Upper lobe of right lung (tissue), 1 donor: ENCODE measurements around the gene MRTFA. TPM values are rescaled to one million over a fixed set of nuclear protein-coding genes. Genes with fewer than 3 reads are reported as not detected.

ENCODE experiments used
- ATAC-seq: fragments of 200-7000 bp; cut with Tn5 transposase; one replicate; pipeline ENCODE4 v1.9.1; 2020; ENCODE audit warnings: mild to moderate bottlenecking, moderate library complexity
- DNase-seq: peaks from one replicate; pipeline ENCODE4 v3.0.0-alpha.2; 2020
- H3K27ac ChIP-seq: fragments of 200-600 bp; one replicate; pipeline ENCODE4 v1.8.0; 2022
- H3K27me3 ChIP-seq: fragments of 200-600 bp; one replicate; pipeline ENCODE4 v1.8.0; 2022; ENCODE audit warnings: mild to moderate bottlenecking
- H3K36me3 ChIP-seq: fragments of 200-600 bp; one replicate; pipeline ENCODE4 v1.8.0; 2022
- H3K4me1 ChIP-seq: fragments of 200-600 bp; one replicate; pipeline ENCODE4 v1.8.0; 2022
- H3K4me3 ChIP-seq: fragments of 200-600 bp; one replicate; pipeline ENCODE4 v1.8.0; 2022; ENCODE audit warnings: mild to moderate bottlenecking
- H3K9me3 ChIP-seq: fragments of 200-600 bp; one replicate; pipeline ENCODE4 v1.8.0; 2022
- CTCF ChIP-seq: fragments of 200-600 bp; IDR thresholded peaks from one replicate; pipeline ENCODE4 v1.8.0; 2022; ENCODE audit warnings: antibody characterized with exemption
- intact Hi-C: fragments of 100-400 bp; cut with DNase I; formaldehyde crosslinking; loops from one replicate; pipeline ENCODE4 v1.11.0; 2022
- total RNA-seq: library from RNA; stranded (reverse); fragmentation: NEBNext Ultra II Directional; extraction: Animal tissue kit (Norgen Biotek cat#: 25700); gene quantifications from one replicate; pipeline ENCODE4 v1.2.1, GENCODE V29; 2021
- donor health status: DM: no; HTN: yes; CAD: no; lungs with severe emphysema.

MRTFA gene
- total RNA-seq, 1 donor from 2014 or later: 60.4 TPM

DNA sequence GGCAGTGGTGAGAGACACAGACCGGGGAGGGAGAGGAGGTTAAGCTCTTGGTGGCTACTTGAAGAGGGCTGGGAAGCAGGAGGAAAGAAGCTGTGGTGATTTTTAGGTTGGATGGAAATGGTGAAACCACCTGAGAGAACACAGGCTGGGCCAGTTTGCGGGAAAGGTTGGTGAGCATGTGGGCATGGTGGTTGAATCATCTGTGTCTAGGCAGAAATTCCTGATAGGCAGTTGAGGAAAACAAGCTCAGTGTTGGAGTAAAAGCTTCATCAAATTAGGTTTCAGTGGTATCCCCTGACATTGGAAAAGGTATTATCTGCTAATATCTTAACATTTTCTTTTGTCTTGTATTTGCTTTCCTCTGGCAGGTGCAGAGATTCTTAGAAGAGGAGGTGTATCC is 270.5 kb downstream of the MRTFA start:
- H3K27me3 ChIP-seq: no peaks in the 10 kb centered on the region
- TF ChIP-seq CTCF: no peak
- peaks cover 72% of the 10 kb centered on the region for H3K36me3 ChIP-seq
- no peaks in the 10 kb centered on the region for H3K4me1 ChIP-seq
- intact Hi-C loops: no loop called here
- DNase-seq (no peak), ATAC-seq (no peak)
- no peak overlapping the region for H3K4me3 ChIP-seq
- H3K27ac ChIP-seq: no peak overlapping the region
- H3K9me3 ChIP-seq: no peaks in the 10 kb centered on the region

GRCh38 chr22:40364431-40364830 is 272.1 kb downstream of the MRTFA start:
- Histone ChIP-seq H3K4me3 (no peak overlapping the region), H3K27me3 (no peaks in the 10 kb centered on the region), H3K4me1 (no peaks in the 10 kb centered on the region), H3K36me3 (peaks cover 89% of the 10 kb centered on the region), H3K9me3 (no peaks in the 10 kb centered on the region), H3K27ac (no peak overlapping the region)
- TF ChIP-seq CTCF: no peak
- intact Hi-C loops: no loop called here
- ATAC-seq: no peak
- DNase-seq: no peak

DNA sequence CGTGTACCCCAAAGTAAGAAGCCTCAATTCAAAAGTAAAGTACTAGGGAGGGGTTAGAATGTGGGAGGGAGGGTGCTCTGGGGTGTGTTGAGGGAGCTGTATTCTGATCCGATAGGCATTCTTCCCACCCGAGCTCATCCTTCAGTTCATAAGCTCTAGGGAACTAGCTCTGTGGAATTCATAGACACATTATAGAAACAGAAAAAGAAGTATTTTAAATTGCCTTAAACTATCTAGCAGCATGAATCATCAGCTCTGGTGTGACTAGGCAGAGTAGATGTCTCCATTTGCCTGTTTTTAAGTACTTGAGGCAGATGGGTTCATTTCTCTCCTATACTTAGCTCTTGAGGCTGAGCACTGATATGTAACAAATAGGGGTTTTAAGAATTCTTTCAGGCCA is 273.5 kb downstream of the MRTFA start:
- DNase-seq (no peak), ATAC-seq (no peak)
- H3K4me1 ChIP-seq: no peaks in the 10 kb centered on the region
- no peaks in the 10 kb centered on the region for H3K9me3 ChIP-seq
- H3K27ac ChIP-seq: no peak overlapping the region
- no peaks in the 10 kb centered on the region for H3K27me3 ChIP-seq
- H3K36me3 ChIP-seq: peaks cover 100% of the 10 kb centered on the region
- no peak for TF ChIP-seq CTCF
- H3K4me3 ChIP-seq: no peak overlapping the region
- intact Hi-C loops: no loop called here

DNA sequence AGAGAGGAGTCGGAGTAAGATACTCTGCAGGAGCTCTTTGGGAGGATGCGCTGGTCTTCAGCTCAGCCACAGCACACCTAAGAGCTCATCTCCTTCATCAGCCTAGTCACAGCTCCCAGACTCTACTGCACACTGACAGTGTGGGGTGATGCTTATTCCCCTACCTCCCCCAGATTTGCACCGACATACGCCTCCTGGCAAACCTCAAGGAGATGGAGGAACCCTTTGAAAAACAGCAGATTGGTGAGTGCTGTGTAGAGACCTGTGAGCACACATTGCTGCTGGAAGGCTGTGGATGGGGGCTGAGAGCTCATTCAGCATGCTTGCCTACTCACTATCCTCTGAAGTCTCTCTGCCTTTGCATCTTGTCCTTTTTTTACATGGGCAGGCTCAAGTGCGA is 275.4 kb downstream of the MRTFA start:
- H3K9me3 ChIP-seq: no peaks in the 10 kb centered on the region
- no peaks in the 10 kb centered on the region for H3K4me1 ChIP-seq
- H3K27me3 ChIP-seq: no peaks in the 10 kb centered on the region
- peaks cover 90% of the 10 kb centered on the region for H3K36me3 ChIP-seq
- DNase-seq: no peak
- no peak overlapping the region for H3K4me3 ChIP-seq
- no peak for ATAC-seq
- TF ChIP-seq CTCF: no peak
- H3K27ac ChIP-seq: no peak overlapping the region
- intact Hi-C loops: no loop called here

Other genes starting within 250 kb of the MRTFA start
- gene MCHR1, start 42.8 kb upstream of the MRTFA start, total RNA-seq: not detected
- gene SLC25A17, start 182.6 kb upstream of the MRTFA start, total RNA-seq: 13.8 TPM
- 192 TPM for gene ST13, start 219.9 kb upstream of the MRTFA start, total RNA-seq
- gene XPNPEP3, start 220.4 kb upstream of the MRTFA start, total RNA-seq: 15.0 TPM
- gene DNAJB7, start 225.4 kb upstream of the MRTFA start, total RNA-seq: not detected